GM19324 (cell line): ENCODE results near the gene CIDEB.

Experiments
- ATAC-seq: cut with Tn5 transposase; IDR thresholded peaks from one replicate; pipeline ENCODE4 v1.9.1; 2021; ENCODE audit warnings: mild to moderate bottlenecking, moderate library complexity; ENCODE audit not compliant: unreplicated experiment, low FRiP score

CIDEB gene

DNA sequence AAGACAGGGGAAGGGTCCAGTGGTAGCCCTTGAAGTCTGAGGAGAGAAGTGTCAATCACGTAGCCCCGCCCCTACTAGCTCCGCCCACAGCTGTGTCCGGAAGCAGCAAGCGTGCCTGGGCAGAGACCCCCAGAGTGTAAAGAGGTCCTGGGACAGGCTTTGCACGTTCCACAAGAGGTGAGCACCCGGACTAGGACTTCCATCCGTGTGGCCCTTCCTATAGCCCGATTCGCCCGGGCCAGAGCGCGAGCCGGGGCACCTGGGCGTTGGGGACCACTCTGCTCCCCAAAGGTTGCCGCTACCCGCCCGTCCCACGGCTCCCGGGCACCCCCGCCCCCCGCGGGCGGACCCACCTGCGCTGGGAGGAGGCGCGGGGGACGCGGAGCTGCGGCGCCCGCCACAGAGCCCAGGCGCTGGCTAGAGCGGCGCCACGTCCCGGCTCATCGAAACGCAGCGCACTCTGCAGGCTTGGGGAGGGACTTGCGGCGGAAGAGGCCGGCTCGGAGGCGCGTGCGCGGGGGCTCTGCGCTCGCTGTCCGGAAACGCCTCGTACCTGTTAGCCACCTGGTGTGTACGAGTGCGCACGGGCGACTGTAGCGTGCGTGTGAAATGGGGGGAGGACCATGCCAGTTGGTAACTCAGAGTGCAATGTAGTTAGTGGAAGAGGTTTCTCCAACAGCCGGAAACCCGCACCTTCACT is 36.5 kb downstream of the CIDEB start, which contains the start of gene RABGGTA:
TSS of gene RABGGTA (minus strand) at position 464 of the 700 bp plus-strand sequence. CDS start 482 bp downstream, outside the sequence.
- ATAC-seq = peak; percentile 93

DNA sequence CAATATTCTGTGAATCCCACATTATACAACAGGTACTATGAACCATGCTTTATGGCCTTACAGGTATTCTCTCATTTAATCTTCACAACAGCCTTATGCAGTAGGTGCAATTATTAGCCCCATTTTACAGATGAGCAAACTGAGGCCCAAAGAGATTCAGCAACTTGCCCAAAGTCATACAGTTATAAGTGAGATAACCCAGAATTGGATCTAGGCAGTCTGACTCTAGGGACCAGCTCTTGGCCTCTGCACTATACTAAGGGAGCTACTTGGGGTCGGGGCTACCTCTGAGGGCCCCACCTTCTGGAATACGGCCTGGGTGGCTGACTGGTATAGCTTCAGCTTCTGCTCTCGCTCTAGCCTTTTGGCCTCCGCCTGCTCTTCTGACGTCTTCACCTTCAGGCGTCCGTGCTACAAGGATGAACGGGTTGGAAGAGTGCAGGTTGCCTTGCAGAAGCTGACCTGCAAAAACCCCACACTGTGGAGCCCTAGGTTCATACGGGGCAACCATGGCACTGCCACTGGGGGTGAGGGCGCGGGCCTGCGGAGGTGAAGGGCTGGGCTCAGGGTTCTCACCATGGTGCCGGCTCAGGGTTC is 37.1 kb downstream of the CIDEB start:
- no peak for ATAC-seq

DNA sequence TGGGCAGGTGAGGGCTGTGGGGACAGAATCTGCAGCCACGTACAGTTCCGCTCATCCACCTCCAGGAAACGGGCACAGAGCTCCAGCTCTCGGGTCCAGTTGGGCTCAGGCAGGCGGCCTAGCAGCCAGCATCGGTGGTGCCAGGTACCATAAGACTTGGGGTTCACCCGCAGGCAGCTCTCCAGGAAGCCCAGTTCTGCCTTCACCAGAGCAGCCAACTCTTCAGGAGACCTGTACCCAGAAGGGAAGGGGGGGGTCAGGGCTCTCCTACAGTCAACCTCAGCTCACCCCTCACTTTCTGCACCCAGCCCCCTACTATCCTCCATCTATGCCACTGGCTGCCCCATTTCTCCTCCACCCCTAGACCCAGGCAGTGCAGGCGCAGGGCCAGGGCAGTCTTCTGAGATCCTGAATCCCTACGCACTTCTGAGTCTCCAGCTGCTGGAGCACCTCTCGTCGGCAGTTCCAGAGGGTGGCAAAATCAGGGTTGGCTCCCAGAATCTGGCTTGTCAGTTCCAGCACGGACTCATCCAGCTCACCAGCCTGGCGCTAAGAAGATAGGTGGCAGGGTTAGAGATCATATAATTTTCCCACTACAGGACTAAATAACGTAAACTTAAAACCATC is 37.8 kb downstream of the CIDEB start:
- ATAC-seq = no peak

DNA sequence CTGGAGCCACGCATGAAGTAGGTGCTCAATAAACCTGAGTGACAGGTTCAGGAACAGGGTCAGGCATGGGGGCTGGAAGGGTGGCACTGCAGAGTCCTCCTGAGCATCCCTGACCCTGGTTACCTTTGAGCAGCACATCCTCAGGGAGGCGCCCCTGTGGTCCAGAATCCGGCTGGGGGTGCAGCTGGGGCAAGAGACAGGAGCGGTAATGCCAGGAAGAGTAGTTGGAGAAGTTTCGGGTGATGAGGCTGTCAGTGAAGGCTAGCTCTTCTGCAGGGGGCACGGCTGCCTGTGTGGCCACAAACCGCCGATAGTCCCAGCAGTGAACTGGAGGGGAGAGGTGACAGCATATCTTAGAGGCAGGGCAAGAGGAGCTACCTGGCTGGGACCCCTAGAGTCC is 38.4 kb downstream of the CIDEB start:
- ATAC-seq = no peak

DNA sequence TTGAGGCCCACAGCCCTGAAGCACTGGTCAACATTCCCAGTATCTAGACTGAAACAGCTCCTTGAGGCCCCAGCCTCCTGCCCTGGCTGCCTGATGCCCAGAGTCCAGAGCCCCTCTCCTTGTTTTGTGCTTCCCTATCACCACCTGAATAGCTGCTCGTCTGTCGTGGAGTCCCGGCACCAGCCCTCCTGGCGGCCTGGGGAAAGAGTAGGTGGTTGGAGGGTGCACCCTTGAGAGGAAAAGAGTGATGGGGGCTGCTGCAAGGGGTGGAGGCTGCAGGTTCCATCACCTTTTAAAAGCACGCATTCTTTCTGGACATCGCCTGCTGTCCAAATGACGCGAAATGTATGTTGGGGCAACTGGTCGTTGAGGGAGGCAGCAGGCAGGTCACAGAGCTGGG is 39.6 kb downstream of the CIDEB start:
- ATAC-seq = no peak

DNA sequence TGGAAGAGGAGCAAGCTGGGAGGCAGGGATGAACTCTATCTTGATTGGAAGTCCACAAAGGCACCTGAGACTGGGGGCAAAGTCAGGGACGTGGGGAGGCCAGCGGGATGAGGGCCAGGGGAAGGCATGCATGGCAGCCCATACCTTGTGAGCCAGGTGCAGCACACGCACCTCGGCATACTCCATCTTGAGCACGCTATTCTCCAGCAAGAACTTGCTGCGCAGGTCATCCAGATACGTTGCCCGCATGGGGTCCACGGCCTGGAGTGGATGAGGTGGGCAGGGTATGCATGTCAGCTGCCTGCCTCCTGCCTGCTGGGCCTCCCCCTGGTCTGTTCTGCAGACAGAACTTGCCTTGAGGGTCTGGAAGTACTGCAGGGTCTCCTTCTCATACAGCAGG is 40.3 kb downstream of the CIDEB start:
- ATAC-seq = no peak

DNA sequence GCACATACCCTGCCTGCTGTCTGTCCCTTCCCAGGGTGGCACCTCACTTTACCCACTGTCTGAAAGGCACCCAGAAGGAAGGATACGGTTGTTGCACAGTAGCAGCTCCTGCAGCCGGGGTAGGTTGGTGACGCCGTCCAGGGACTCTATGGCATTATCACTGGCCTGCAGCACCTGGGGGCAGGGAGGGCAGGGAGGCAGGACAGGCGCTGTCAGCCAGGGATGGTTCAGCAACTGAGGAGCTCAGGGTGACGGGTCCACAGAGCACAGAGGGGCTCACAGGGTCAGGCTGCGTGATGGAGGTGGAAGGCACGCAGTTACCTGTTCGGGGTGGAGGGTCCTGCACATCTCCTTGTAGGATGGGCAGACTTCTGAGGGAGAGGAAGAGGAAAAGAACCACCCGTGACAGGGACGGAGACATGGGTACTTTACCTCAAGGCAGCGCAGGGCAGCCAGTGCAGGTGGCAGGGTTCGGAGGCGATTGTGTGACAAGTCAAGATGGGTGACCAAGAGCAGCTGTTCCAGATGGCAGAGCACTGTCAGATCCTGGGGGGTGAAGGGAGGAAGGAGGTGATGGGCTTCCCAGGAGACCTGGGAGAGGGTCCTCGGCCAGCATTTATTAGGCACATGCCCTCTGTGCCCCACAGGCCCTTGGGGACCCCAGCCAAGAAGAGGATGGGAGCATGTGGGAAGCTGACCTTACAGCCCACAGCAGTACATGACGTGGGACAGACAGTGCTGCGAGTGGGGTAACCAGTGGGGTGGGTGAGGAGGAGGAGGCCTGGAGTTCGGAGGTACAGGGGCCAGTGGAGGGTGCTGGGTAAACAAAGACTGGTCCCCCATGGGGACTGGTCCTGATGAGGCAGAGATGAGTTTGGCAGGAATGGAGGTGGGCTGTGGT is 41.2 kb downstream of the CIDEB start:
- ATAC-seq = no peak

DNA sequence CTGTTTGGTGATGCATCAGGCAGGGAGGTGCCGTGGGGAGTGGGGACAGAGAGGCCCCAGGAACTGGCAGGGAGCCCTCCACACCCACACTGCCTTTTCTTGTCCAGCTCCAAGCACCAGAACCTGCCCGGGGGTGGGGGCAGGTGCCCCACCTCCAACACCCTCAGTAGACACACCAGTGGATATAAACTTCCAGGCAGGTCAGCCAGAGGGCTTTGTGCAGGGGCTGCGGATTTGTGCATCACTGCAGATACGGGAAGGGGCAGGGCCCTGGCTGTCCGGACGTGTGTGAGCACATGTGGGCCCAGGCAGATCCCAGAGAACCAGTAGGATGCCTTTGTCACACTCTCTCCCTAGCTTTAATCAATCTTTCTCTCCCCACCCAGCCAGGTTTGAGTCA is 43.5 kb downstream of the CIDEB start:
- no peak for ATAC-seq

DNA sequence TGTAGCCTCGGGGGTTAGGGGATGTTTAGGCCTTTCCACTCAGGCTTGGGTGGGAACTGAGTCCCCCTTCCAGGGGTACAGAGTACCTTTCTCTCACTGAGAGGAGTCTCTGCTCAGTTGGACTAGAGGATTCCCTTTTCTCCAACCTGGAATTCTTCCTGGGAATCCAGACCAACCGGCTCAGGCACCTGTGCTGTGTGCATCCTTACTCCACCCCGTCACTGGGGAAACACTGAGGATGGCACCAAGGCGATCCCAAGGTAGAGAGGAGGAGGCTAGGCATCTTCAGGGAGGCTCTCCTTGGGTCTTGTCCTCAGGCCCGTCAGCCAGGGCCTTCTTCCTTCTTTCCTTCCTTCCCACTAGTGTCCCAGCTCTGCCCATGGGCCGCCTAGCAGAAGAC is 43.9 kb downstream of the CIDEB start:
- ATAC-seq = no peak

DNA sequence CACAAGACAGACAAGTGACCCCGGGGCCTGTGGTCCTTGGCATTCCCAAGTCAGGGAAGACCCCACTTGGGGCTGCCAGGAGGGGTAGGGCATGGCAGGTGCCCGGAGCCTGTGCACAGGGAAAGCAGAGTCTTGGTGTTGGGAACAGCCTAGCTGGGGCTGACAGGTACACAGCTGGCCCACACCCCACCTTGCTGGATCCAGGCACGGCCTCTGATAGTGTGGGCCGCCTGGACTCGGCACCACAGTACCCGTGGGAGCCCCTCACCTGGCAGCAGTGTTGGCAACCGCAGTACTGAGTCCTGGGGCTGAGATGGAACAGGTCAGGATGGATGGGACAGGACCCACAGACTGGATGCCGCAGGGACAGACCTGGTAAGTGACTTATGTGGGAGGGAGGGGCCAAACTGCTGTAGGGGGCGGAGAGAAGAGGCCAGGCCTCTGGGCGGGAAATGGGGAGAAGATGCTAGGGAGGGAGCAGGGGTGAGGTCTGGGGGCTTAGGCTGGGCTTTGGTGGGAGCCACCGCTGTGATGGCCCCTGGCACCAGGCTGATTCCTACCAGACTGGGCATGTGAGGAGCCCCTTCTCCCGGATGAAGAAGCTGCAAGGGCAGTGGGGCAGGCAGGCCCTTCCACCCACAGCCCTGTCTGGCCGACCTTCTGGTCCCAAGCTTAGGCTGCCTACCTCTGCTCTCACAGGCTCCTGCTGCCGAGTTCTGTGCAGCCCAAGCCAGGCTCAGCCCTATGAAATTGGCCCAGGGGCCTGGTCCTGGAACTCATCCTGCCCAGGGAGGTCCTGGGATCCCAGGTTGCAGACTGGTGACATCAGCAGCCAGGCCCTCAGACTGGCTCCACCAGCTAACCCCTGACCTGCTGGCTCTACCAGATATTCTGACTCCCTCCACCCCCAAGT is 44.7 kb downstream of the CIDEB start, which contains the start of gene TGM1:
TSS of gene TGM1 (minus strand) at position 357 of the 913 bp plus-strand sequence. CDS start 825 bp downstream, outside the sequence.
- no peak for ATAC-seq

DNA sequence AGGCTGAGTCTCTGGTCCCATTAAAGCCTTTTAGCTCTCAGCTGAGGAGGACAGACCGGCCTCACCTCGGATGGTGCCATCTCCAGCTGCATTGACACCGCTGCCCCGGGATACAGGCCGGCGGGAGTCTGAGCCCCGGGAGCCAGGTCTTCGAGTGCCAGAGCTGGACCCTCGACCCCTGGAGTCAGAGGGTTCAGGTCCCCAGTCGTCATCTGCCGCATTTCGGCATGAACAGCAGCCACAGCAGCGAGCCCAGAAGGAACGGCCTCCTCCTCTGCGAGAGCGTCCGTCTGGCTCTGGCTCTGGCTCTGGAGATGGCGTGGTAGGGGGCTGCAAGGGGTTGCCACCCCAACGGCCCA is 45.8 kb downstream of the CIDEB start:
- no peak for ATAC-seq

DNA sequence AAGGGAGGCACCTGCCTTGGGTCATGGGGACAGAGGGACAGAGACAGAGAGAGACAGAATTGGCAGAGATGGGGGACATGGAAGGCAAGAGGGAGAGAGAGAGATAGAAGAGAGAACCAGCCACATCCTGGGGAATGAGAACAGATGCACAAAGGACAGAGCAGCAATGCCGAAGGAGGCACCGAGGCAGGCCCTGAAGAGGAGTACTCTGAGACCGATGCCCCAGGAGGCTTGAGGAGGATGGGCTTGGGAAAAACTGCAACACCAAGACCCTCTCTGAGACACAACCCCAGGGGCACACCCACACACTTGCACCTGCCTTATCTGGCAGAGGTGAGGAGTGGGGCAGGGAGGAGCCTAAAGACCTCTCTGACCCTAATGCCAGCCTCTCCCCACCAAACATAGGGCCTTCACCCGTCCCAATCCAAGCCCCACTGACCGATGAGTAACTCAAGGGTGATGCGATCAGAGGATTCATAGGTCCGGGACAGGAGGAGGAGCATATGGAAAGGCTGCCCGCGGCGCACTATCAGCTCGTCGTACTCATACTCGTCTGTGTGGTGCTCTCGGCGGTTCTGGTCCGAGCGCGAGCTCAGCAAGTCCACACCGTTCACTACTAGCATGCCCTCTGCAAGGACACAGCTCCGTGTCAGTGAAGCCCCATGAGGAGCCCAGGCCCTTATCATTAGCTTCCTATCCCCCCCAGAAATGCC is 46.4 kb downstream of the CIDEB start:
- ATAC-seq = no peak

DNA sequence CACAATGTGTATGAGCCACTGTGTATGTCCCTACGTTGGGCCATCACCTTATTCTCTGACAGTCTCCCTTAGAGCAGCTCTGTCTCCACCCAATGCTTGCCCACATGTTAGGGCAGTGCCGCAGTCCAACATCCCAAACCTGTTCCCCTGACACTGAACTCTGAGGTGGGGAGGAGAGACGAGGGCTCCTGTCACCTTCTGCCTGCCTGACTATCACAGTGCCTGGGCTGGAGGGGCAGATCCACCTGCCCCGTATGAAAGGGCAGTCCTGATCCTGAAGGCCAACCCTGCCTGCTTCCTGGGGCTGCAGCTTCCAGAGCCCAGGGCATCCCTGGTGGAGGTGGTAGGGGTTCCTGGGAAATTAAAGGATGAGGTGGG is 47.0 kb downstream of the CIDEB start:
- no peak for ATAC-seq

DNA sequence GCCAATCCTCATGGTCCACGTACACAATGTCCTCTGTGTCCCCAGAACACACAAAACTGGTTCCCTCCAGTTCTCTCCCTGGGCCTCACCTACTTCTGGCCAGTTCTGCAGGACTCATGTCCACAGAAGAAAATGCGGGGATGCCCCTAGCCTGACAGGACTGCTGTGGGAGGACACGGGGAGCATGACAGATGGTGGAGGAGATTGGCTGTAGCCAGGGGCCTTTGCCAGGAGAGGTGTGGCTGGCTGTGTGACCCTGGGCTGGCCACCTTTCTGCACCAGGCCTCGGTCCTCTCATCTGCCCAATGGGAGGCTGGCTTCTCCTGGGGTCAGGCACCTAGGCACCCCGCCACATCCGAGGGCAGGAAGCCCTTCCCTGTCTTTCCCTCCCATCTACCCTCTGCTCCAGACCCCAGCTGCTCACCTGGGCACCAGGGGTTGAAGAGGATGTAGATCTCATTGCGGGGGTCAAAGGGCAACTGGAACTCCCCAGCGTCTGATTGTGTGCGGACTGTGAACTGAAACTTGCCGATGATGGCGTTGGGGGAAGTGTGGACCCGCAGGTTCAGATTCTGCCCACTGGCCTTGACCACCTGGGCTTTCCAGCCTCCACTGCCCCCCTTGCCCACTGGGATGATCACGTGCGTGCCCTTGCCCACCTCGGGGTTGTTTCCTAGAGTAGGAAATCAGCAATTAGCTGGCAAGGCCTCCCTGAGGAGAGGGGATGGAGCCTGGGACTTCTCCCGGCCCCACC is 47.6 kb downstream of the CIDEB start:
- no peak for ATAC-seq

DNA sequence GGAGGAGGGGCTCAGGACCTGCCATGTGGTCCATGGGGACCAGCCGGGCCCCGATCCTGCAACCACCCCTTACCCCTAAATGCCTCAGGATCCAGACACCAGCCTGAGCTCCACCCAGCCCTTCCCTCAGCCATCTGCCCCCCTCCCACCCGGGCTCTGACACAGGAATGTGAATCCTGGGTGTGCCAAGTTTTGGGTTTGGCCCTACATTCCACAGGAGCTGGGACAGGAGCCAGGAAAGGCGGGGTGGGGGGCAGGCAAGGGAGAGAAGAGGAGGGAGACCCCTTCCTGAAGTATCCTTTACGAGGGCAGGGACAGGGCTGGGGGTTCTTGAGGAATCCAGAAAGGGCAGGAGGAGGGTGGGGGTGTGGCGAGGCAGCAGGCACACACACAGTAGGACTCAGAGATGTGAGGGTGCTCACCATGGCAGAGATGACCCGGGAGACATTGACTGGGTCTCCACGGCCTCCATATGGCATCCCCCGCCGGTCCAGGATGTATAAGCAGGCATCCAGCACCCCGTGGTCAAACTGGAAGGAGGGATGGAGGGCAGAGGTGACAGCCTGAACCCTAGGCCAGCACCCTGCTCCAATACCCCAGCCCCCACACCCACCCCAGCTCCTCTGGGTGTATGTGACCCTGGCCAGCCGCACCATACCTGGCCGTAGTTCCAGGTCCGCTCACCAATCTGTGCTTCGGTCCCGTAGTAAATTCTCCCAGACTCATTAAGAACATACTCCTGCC is 48.3 kb downstream of the CIDEB start:
- no peak for ATAC-seq

DNA sequence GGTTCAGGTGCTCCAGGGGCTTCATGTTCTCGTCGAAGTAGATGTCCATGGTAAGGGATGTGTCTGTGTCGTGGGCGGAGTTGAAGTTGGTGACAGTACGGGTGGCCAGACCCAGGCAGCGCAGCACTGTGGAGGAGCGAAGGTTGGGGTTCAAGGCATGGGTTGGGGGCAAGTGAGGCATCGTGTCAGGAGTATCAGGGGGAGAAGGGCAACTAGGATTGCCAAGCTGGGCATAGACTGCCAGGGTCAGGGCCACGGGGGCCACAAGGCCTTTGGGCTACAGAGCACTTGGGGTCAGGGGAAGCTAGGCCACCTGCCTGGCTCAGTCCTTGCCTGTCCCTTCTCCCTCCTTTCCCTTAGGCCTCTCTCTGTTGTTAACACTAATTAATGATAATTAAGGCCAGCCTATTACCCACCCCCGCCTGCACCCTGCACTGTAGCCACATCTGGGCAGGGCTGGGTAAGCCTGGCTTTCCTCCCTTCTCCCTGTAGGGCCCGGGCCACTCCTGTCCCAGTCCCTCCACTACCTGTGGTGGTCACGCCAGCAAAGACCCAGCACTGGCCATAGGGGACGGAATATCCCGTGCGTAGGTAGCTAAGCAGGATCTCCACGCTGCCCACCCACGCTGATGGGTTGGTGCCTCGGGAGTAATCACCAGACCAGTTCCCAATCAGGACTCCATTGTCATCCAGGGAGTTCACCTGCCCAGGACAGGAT is 49.1 kb downstream of the CIDEB start:
- ATAC-seq = no peak

DNA sequence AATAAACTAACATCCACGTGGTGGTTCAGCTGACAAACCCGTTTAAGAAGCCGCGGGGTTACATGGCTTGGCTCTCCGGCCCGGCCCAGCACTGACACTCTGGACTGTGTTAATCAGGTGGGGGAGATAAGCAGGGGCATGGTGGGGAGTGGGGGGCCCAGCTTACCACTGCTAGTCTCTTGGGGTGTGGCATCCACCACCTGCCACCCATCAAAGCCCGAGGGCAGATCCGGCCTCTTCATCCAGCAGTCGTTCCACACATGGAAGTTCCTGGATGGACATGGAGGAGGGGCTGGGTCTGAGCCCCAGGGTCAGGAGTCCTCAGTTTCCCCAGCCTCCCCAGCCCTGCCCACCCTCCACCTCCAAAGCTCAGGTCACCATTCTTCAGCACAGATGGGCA is 49.7 kb downstream of the CIDEB start:
- ATAC-seq = no peak
